Stimulated activated memory B cell treated with anti-CD40 and anti-IgM and Interleukin-4, amounts not matched to agents 10 μg/mL and 1 μg/mL and 100 μg/mL, for 72 hours (primary cell): ENCODE data around the gene PTPRT.
"Not testable (repeated sequence)": the region's sequence is repeated elsewhere in the genome, so short reads cannot be mapped to it uniquely, and the experiment has no call there.

ENCODE experiments used
- ATAC-seq: fragments of 150-1000 bp; cut with Tn5 transposase; 2 replicates; pipeline ENCODE4 v1.10.0; 2021
- H3K27ac Mint-ChIP-seq: one replicate; pipeline ENCODE4 v1.8.0; 2022; ENCODE audit warnings: mild to moderate bottlenecking, mixed read lengths
- H3K27me3 Mint-ChIP-seq: one replicate; pipeline ENCODE4 v1.8.0; 2022; ENCODE audit warnings: mixed read lengths
- H3K36me3 Mint-ChIP-seq: one replicate; pipeline ENCODE4 v1.8.0; 2022; ENCODE audit warnings: mixed read lengths
- H3K4me1 Mint-ChIP-seq: one replicate; pipeline ENCODE4 v1.8.0; 2022; ENCODE audit warnings: mixed read lengths
- H3K4me3 Mint-ChIP-seq: one replicate; pipeline ENCODE4 v1.8.0; 2022; ENCODE audit warnings: mild to moderate bottlenecking, moderate library complexity, mixed read lengths
- H3K9me3 Mint-ChIP-seq: one replicate; pipeline ENCODE4 v1.8.0; 2022; ENCODE audit warnings: mixed read lengths

Gene PTPRT

GRCh38 chr20:43167021-43167420 is 22.7 kb downstream of the PTPRT start:
- no peaks in the 10 kb centered on the region for H3K4me1 Mint-ChIP-seq
- peaks cover 2% of the 10 kb centered on the region for H3K9me3 Mint-ChIP-seq
- no peaks in the 10 kb centered on the region for H3K27me3 Mint-ChIP-seq
- ATAC-seq = no peak
- no peak overlapping the region for H3K27ac Mint-ChIP-seq
- H3K36me3 Mint-ChIP-seq = no peaks in the 10 kb centered on the region
- H3K4me3 Mint-ChIP-seq = no peak overlapping the region

GRCh38 chr20:43165611-43166010 is 24.1 kb downstream of the PTPRT start:
- Mint-ChIP-seq H3K27me3 (no peaks in the 10 kb centered on the region), H3K36me3 (no peaks in the 10 kb centered on the region), H3K27ac (no peak overlapping the region), H3K9me3 (peaks cover 2% of the 10 kb centered on the region), H3K4me3 (no peak overlapping the region), H3K4me1 (no peaks in the 10 kb centered on the region)
- no peak for ATAC-seq

GRCh38 chr20:43164736-43165135 is 25.0 kb downstream of the PTPRT start:
- not testable (repeated sequence) for H3K9me3 Mint-ChIP-seq, H3K4me1 Mint-ChIP-seq, H3K27ac Mint-ChIP-seq, H3K36me3 Mint-ChIP-seq, H3K27me3 Mint-ChIP-seq, H3K4me3 Mint-ChIP-seq, ATAC-seq

- Mint-ChIP-seq H3K4me3 (no peak overlapping the region), H3K4me1 (no peaks in the 10 kb centered on the region), H3K27me3 (no peaks in the 10 kb centered on the region), H3K36me3 (no peaks in the 10 kb centered on the region), H3K27ac (no peak overlapping the region), H3K9me3 (peaks cover 10% of the 10 kb centered on the region)
- ATAC-seq = no peak
These were observed 28.0 kb downstream of the PTPRT start for GRCh38 chr20:43161716-43162115.

- Mint-ChIP-seq H3K4me3 (no peak overlapping the region), H3K36me3 (no peaks in the 10 kb centered on the region), H3K27ac (no peak overlapping the region), H3K4me1 (no peaks in the 10 kb centered on the region), H3K9me3 (peaks cover 8% of the 10 kb centered on the region), H3K27me3 (no peaks in the 10 kb centered on the region)
- ATAC-seq = no peak
These were observed 28.8 kb downstream of the PTPRT start for GRCh38 chr20:43160941-43161340.

- Mint-ChIP-seq H3K9me3 (peaks cover 8% of the 10 kb centered on the region), H3K4me1 (no peaks in the 10 kb centered on the region), H3K27me3 (no peaks in the 10 kb centered on the region), H3K4me3 (no peak overlapping the region), H3K36me3 (no peaks in the 10 kb centered on the region), H3K27ac (no peak overlapping the region)
- ATAC-seq = no peak
These were observed 29.7 kb downstream of the PTPRT start for GRCh38 chr20:43159994-43160393.

- Mint-ChIP-seq H3K9me3 (peaks cover 8% of the 10 kb centered on the region), H3K36me3 (no peaks in the 10 kb centered on the region), H3K4me3 (no peak overlapping the region), H3K27me3 (no peaks in the 10 kb centered on the region), H3K27ac (no peak overlapping the region), H3K4me1 (no peaks in the 10 kb centered on the region)
- ATAC-seq = no peak
These were observed 34.2 kb downstream of the PTPRT start for GRCh38 chr20:43155366-43156100.

GRCh38 chr20:43151901-43152300 is 37.8 kb downstream of the PTPRT start:
- H3K4me1 Mint-ChIP-seq = no peaks in the 10 kb centered on the region
- H3K27ac Mint-ChIP-seq = no peak overlapping the region
- no peak overlapping the region for H3K4me3 Mint-ChIP-seq
- H3K27me3 Mint-ChIP-seq = no peaks in the 10 kb centered on the region
- H3K36me3 Mint-ChIP-seq = no peaks in the 10 kb centered on the region
- H3K9me3 Mint-ChIP-seq = no peaks in the 10 kb centered on the region
- ATAC-seq = no peak

- H3K9me3 Mint-ChIP-seq = no peaks in the 10 kb centered on the region
These were observed 38.5 kb downstream of the PTPRT start for GRCh38 chr20:43151256-43151655.

GRCh38 chr20:43140726-43141125 is 49.0 kb downstream of the PTPRT start:
- H3K4me3 Mint-ChIP-seq = no peak overlapping the region
- H3K36me3 Mint-ChIP-seq = no peaks in the 10 kb centered on the region
- H3K9me3 Mint-ChIP-seq = peaks cover 2% of the 10 kb centered on the region
- ATAC-seq = no peak
- H3K4me1 Mint-ChIP-seq = no peaks in the 10 kb centered on the region
- H3K27me3 Mint-ChIP-seq = no peaks in the 10 kb centered on the region
- no peak overlapping the region for H3K27ac Mint-ChIP-seq

More at GRCh38 chr20:43151256-43151655, 38.5 kb downstream of the PTPRT start:
- no peaks in the 10 kb centered on the region for H3K4me1 Mint-ChIP-seq
- H3K4me3 Mint-ChIP-seq = no peak overlapping the region
- no peak overlapping the region for H3K27ac Mint-ChIP-seq
- no peaks in the 10 kb centered on the region for H3K27me3 Mint-ChIP-seq
- H3K36me3 Mint-ChIP-seq = no peaks in the 10 kb centered on the region
- ATAC-seq = no peak

GRCh38 chr20:43138061-43138770 is 51.5 kb downstream of the PTPRT start:
- no peak overlapping the region for H3K4me3 Mint-ChIP-seq

GRCh38 chr20:43137160-43137559 is 52.5 kb downstream of the PTPRT start:
- no peaks in the 10 kb centered on the region for H3K9me3 Mint-ChIP-seq
- no peaks in the 10 kb centered on the region for H3K4me1 Mint-ChIP-seq
- no peaks in the 10 kb centered on the region for H3K36me3 Mint-ChIP-seq
- H3K4me3 Mint-ChIP-seq = no peak overlapping the region
- no peaks in the 10 kb centered on the region for H3K27me3 Mint-ChIP-seq
- ATAC-seq = no peak
- no peak overlapping the region for H3K27ac Mint-ChIP-seq

More at GRCh38 chr20:43138061-43138770, 51.5 kb downstream of the PTPRT start:
- Mint-ChIP-seq H3K27ac (no peak overlapping the region), H3K36me3 (no peaks in the 10 kb centered on the region), H3K27me3 (no peaks in the 10 kb centered on the region), H3K4me1 (no peaks in the 10 kb centered on the region), H3K9me3 (no peaks in the 10 kb centered on the region)
- ATAC-seq = no peak

GRCh38 chr20:43124241-43124640 is 65.5 kb downstream of the PTPRT start:
- H3K27me3 Mint-ChIP-seq = no peaks in the 10 kb centered on the region
- no peak for ATAC-seq
- no peak overlapping the region for H3K4me3 Mint-ChIP-seq
- no peak overlapping the region for H3K27ac Mint-ChIP-seq
- H3K9me3 Mint-ChIP-seq = peaks cover 2% of the 10 kb centered on the region
- no peaks in the 10 kb centered on the region for H3K36me3 Mint-ChIP-seq
- H3K4me1 Mint-ChIP-seq = no peaks in the 10 kb centered on the region

- H3K4me3 Mint-ChIP-seq = no peak overlapping the region
- no peaks in the 10 kb centered on the region for H3K4me1 Mint-ChIP-seq
- H3K36me3 Mint-ChIP-seq = no peaks in the 10 kb centered on the region
- no peak for ATAC-seq
- no peaks in the 10 kb centered on the region for H3K27me3 Mint-ChIP-seq
- H3K9me3 Mint-ChIP-seq = peaks cover 2% of the 10 kb centered on the region
- H3K27ac Mint-ChIP-seq = no peak overlapping the region
These were observed 66.5 kb downstream of the PTPRT start for GRCh38 chr20:43123180-43123579.

GRCh38 chr20:43119720-43120119 is 70.0 kb downstream of the PTPRT start:
- H3K27ac Mint-ChIP-seq = no peak overlapping the region
- no peak overlapping the region for H3K4me3 Mint-ChIP-seq
- no peaks in the 10 kb centered on the region for H3K36me3 Mint-ChIP-seq
- no peak for ATAC-seq
- H3K4me1 Mint-ChIP-seq = no peaks in the 10 kb centered on the region
- no peaks in the 10 kb centered on the region for H3K27me3 Mint-ChIP-seq
- H3K9me3 Mint-ChIP-seq = peaks cover 2% of the 10 kb centered on the region

GRCh38 chr20:43102394-43102793 is 87.3 kb downstream of the PTPRT start:
- Mint-ChIP-seq H3K9me3 (peaks cover 3% of the 10 kb centered on the region), H3K27me3 (peaks cover 9% of the 10 kb centered on the region), H3K4me3 (no peak overlapping the region), H3K36me3 (no peaks in the 10 kb centered on the region), H3K4me1 (no peaks in the 10 kb centered on the region), H3K27ac (no peak overlapping the region)
- ATAC-seq = no peak
